ENCODE results near the gene KIF7. TPM values are rescaled to one million over a fixed set of nuclear protein-coding genes. Genes with fewer than 3 reads are reported as not detected.

Gene KIF7
- total RNA-seq, 1 donor from 2014 or later: 6.4 TPM

GRCh38 chr15:89642106-89642505 lies 13.2 kb downstream of the KIF7 start:
- Mint-ChIP-seq H3K36me3 (ENCODE audit: low read depth, unreplicated experiment) (peaks cover 10% of the 10 kb centered on the region), H3K4me3 (ENCODE audit: unreplicated experiment) (no peak overlapping the region), H3K4me1 (ENCODE audit: unreplicated experiment) (peaks cover 3% of the 10 kb centered on the region), H3K9me3 (ENCODE audit: unreplicated experiment) (no peaks in the 10 kb centered on the region), H3K27me3 (ENCODE audit: unreplicated experiment) (peaks cover 3% of the 10 kb centered on the region), H3K27ac (ENCODE audit: unreplicated experiment) (no peak overlapping the region)
- DNase-seq (ENCODE audit: low spot score): no peak
- no peak for TF ChIP-seq CTCF (IDR thresholded peaks at IDR 0.05; ENCODE audit: unreplicated experiment)

GRCh38 chr15:89641053-89641452 lies 14.2 kb downstream of the KIF7 start:
- H3K4me3 Mint-ChIP-seq (ENCODE audit: unreplicated experiment): no peak overlapping the region
- H3K4me1 Mint-ChIP-seq (ENCODE audit: unreplicated experiment): peaks cover 3% of the 10 kb centered on the region
- no peak overlapping the region for H3K27ac Mint-ChIP-seq (ENCODE audit: unreplicated experiment)
- TF ChIP-seq CTCF (IDR thresholded peaks at IDR 0.05; ENCODE audit: unreplicated experiment): no peak
- no peak for DNase-seq (ENCODE audit: low spot score)
- H3K36me3 Mint-ChIP-seq (ENCODE audit: low read depth, unreplicated experiment): peaks cover 7% of the 10 kb centered on the region
- H3K27me3 Mint-ChIP-seq (ENCODE audit: unreplicated experiment): peaks cover 2% of the 10 kb centered on the region
- H3K9me3 Mint-ChIP-seq (ENCODE audit: unreplicated experiment): no peaks in the 10 kb centered on the region

GRCh38 chr15:89640245-89640644 lies 15.0 kb downstream of the KIF7 start:
- H3K4me3 Mint-ChIP-seq (ENCODE audit: unreplicated experiment): no peak overlapping the region
- H3K36me3 Mint-ChIP-seq (ENCODE audit: low read depth, unreplicated experiment): peaks cover 11% of the 10 kb centered on the region

GRCh38 chr15:89633585-89633984 lies 21.7 kb downstream of the KIF7 start:
- Mint-ChIP-seq H3K4me3 (ENCODE audit: unreplicated experiment) (peak overlapping the region; percentile 67), H3K9me3 (ENCODE audit: unreplicated experiment) (peaks cover 3% of the 10 kb centered on the region), H3K4me1 (ENCODE audit: unreplicated experiment) (no peaks in the 10 kb centered on the region), H3K27ac (ENCODE audit: unreplicated experiment) (no peak overlapping the region), H3K36me3 (ENCODE audit: low read depth, unreplicated experiment) (peaks cover 46% of the 10 kb centered on the region), H3K27me3 (ENCODE audit: unreplicated experiment) (peaks cover 3% of the 10 kb centered on the region)
- no peak for DNase-seq (ENCODE audit: low spot score)
- TF ChIP-seq CTCF (IDR thresholded peaks at IDR 0.05; ENCODE audit: unreplicated experiment): no peak

More at GRCh38 chr15:89640245-89640644, 15.0 kb downstream of the KIF7 start:
- TF ChIP-seq CTCF (IDR thresholded peaks at IDR 0.05; ENCODE audit: unreplicated experiment): no peak
- Mint-ChIP-seq H3K27me3 (ENCODE audit: unreplicated experiment) (no peaks in the 10 kb centered on the region), H3K4me1 (ENCODE audit: unreplicated experiment) (peaks cover 3% of the 10 kb centered on the region), H3K9me3 (ENCODE audit: unreplicated experiment) (peaks cover 2% of the 10 kb centered on the region), H3K27ac (ENCODE audit: unreplicated experiment) (no peak overlapping the region)
- DNase-seq (ENCODE audit: low spot score): no peak

GRCh38 chr15:89632563-89633430 lies 22.5 kb downstream of the KIF7 start:
- Mint-ChIP-seq H3K4me3 (ENCODE audit: unreplicated experiment) (peak overlapping the region; percentile 67), H3K4me1 (ENCODE audit: unreplicated experiment) (no peaks in the 10 kb centered on the region), H3K27ac (ENCODE audit: unreplicated experiment) (no peak overlapping the region), H3K9me3 (ENCODE audit: unreplicated experiment) (peaks cover 3% of the 10 kb centered on the region), H3K27me3 (ENCODE audit: unreplicated experiment) (peaks cover 3% of the 10 kb centered on the region), H3K36me3 (ENCODE audit: low read depth, unreplicated experiment) (peaks cover 50% of the 10 kb centered on the region)
- no peak for DNase-seq (ENCODE audit: low spot score)
- no peak for TF ChIP-seq CTCF (IDR thresholded peaks at IDR 0.05; ENCODE audit: unreplicated experiment)

All from endothelial cell (in vitro differentiated cells).